IMR-90 (cell line): ENCODE results near the gene KRT74.
A peak's percentile ranks its signal among the peaks of the same experiment; 100 is the strongest.

Source experiments
- TF ChIP-seq, protein P1 (sequence below): fragments of 150-350 bp; IDR thresholded peaks from 2 replicates; pipeline ENCODE4 v1.6.1; 2017; ENCODE audit warnings: mild to moderate bottlenecking, antibody characterized with exemption, low read length, low read depth
- TF ChIP-seq, protein P2 (sequence below): conservative IDR thresholded peaks from 2 replicates; pipeline ENCODE4 v1.5.1; 2012; ENCODE audit warnings: mild to moderate bottlenecking, low read depth, low read length, improper control_type of control experiment

DNA sequence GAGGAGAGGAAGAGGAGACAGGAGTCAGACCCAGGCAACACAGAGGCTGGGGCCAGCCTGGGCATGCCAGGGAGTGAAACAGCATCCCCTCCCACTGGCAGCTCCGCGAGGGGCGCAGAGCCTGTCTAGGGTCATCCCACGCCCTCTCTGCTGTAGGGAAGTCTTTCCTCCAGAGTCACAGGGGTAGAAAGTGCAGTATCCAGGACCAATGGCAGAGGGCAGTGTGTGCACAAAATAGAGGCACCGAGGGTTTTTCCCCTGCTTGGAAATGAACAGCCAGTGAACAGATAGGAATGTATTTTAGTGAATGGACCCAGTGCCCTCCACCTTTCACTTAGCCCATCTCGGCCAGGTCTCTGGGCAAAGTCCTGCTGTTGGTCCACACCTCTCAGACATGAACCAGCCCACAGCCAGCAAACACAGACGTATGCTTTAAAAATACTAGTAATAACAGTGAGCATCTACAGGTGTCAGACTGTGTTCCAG, 9.4 kb upstream of the KRT74 start:
- TF ChIP-seq, protein P1, sequence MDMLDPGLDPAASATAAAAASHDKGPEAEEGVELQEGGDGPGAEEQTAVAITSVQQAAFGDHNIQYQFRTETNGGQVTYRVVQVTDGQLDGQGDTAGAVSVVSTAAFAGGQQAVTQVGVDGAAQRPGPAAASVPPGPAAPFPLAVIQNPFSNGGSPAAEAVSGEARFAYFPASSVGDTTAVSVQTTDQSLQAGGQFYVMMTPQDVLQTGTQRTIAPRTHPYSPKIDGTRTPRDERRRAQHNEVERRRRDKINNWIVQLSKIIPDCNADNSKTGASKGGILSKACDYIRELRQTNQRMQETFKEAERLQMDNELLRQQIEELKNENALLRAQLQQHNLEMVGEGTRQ: no peak
- TF ChIP-seq, protein P2, sequence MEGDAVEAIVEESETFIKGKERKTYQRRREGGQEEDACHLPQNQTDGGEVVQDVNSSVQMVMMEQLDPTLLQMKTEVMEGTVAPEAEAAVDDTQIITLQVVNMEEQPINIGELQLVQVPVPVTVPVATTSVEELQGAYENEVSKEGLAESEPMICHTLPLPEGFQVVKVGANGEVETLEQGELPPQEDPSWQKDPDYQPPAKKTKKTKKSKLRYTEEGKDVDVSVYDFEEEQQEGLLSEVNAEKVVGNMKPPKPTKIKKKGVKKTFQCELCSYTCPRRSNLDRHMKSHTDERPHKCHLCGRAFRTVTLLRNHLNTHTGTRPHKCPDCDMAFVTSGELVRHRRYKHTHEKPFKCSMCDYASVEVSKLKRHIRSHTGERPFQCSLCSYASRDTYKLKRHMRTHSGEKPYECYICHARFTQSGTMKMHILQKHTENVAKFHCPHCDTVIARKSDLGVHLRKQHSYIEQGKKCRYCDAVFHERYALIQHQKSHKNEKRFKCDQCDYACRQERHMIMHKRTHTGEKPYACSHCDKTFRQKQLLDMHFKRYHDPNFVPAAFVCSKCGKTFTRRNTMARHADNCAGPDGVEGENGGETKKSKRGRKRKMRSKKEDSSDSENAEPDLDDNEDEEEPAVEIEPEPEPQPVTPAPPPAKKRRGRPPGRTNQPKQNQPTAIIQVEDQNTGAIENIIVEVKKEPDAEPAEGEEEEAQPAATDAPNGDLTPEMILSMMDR: peak; percentile 85
